NCI-H2196 treated with DMSO at 0.1 percent for 48 hours (cell line): Measurements from ENCODE around the gene RNASE13.

Experiments used
- DNase-seq: peaks from one replicate; lab custom pipeline; 2025; ENCODE audit not compliant: unreplicated experiment; lab: John Stamatoyannopoulos, UW

RNASE13 gene

GRCh38 chr14:21066882-21067502, 32.4 kb upstream of the RNASE13 start:
- no peak for DNase-seq

- DNase-seq, result no peak
Measured at GRCh38 chr14:21063479-21063878, 28.9 kb upstream of the RNASE13 start.

GRCh38 chr14:21061347-21061668, 26.7 kb upstream of the RNASE13 start:
- DNase-seq, result no peak

- no peak for DNase-seq
Measured at GRCh38 chr14:21060614-21061346, 26.2 kb upstream of the RNASE13 start.

- no peak for DNase-seq
Measured at GRCh38 chr14:21059842-21060613, 25.4 kb upstream of the RNASE13 start.

GRCh38 chr14:21058903-21059302, 24.3 kb upstream of the RNASE13 start:
- no peak for DNase-seq

- DNase-seq, result no peak
Measured at GRCh38 chr14:21057803-21058675, 23.4 kb upstream of the RNASE13 start, which contains the start of gene RNASE8. RNASE8 (plus strand) TSS chr14:21057822; CDS start chr14:21057893, 71 bp downstream.

DNA sequence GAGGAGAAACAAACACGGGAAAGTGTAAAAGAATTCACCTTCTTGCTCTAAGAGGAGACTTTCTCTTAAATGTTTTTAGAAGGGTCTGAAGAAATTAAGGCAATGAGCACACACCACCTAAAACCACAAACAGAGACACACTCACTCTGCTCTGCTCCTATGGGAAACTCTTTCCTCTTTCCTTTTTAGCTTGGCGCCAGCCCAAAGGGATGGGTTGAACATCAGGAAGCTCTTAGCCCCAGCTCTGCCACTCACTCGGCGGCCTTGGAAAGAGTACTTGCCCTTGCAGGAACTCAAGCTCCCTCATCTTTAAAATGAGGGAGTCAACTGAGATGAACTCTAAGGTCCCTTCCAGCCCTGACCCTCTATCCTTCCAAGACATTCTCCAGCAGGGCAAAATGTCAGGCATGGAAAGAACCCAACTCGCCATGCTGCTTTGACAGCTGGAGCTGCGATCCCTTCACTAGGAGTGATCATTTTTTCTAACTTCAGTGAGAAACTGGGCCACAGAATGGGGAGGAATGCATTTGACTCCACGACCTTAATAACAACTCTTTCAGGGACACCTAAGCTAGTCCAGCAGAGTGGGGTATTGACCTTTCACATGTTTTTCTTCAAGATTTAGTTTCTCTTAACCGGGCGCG, 22.0 kb upstream of the RNASE13 start:
- DNase-seq, result no peak

GRCh38 chr14:21055432-21056117, 21.0 kb upstream of the RNASE13 start:
- DNase-seq, result no peak

DNA sequence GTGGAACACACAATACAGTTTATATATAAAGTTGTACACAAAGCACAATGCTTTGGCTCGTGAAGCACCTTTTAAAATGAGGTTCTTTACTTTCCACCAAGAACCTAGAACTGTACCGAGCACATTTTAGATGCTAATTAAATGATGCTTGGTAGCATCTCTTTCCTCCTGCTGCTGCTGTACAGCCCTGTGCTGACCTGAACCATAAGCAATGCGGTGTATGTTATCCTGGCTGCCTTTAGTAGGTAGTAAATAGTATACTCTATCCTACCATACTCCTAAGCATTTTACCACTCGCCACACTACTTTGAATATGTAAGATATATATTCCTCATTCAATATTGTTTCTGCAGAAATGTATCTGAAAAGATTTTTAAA, 20.1 kb upstream of the RNASE13 start:
- no peak for DNase-seq

GRCh38 chr14:21054123-21054767, 19.6 kb upstream of the RNASE13 start:
- no peak for DNase-seq

- no peak for DNase-seq
Measured at GRCh38 chr14:21053184-21054122, 18.8 kb upstream of the RNASE13 start.

GRCh38 chr14:21050597-21050996, 16.0 kb upstream of the RNASE13 start:
- no peak for DNase-seq

GRCh38 chr14:21049271-21049673, 14.7 kb upstream of the RNASE13 start:
- no peak for DNase-seq

DNA sequence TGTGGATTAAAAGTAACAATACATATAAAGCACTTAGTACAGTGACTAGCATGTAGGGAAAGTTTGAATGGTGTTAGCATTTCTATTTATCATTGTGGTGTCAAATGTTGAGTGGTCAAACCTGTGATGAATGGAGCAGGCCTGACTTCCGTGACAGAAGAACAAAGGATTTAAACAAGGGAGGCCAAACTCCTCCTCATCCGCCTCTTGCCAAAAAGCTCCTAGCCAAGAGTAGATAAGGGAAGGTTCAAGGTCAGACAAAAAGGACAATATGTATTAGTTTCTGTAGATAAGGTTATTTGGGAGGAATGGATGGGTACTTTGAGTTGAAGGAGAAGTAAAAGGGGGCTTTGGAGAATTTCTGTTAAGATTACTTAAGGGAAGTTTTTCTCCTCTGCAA, 14.0 kb upstream of the RNASE13 start:
- no peak for DNase-seq

GRCh38 chr14:21047378-21047781, 12.8 kb upstream of the RNASE13 start:
- DNase-seq, result no peak

DNA sequence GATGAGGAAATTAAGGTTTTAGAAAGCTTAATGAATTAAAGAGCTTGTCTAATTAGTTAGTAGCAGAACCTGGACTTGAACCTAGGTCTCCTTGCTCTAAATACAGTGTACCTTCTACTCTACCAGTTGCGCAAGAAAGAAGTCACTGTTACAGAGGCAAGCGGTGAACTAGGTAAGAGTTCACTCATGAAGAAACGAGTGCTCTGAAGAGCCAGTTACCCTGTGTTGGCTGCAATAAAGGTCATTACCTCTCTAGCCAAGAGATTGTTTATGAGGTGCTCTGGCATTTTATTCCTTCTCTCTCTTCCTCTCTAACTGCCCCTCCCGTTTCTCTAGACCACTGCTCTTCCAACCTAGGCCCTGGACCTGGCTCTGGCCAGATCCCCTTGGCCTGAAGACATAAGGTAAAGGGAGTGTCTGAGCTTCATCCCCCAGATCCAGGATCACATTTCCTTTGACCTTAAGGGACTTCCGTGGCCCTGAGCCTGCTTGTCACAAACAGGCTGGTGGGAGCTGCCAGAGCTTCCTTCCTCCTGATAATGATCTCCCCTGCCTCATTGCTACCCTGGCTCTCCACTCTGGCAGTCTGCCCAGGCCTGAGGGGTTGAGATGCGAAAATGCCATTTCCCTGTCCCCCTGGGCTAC, 9.5 kb upstream of the RNASE13 start:
- DNase-seq, result no peak

- DNase-seq, result no peak
Measured at GRCh38 chr14:21043387-21043973, 8.9 kb upstream of the RNASE13 start.
